ENCODE measurements around the gene PRADC1. TPM values are rescaled to one million over a fixed set of nuclear protein-coding genes. Genes with fewer than 3 reads are reported as not detected.

Gene PRADC1
- total RNA-seq, 1 experiment from 2014 or later = 12.9 TPM

DNA sequence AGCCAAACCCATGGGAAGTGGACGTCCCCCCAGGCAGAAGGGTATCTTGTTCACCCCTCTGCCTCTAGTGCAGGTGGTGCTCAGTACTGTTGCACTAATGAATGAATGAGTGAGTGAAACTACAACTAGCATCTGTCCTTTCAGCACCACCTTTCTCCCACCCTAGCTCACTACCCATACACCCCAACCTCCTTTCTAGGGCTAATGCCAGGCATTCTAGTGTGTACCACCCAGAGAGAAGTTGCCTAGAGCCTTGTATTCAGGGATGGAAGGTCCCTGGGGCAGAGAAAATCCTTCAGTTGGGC lies 23.5 kb upstream of the PRADC1 start (continued):
- TF ChIP-seq, protein P1, sequence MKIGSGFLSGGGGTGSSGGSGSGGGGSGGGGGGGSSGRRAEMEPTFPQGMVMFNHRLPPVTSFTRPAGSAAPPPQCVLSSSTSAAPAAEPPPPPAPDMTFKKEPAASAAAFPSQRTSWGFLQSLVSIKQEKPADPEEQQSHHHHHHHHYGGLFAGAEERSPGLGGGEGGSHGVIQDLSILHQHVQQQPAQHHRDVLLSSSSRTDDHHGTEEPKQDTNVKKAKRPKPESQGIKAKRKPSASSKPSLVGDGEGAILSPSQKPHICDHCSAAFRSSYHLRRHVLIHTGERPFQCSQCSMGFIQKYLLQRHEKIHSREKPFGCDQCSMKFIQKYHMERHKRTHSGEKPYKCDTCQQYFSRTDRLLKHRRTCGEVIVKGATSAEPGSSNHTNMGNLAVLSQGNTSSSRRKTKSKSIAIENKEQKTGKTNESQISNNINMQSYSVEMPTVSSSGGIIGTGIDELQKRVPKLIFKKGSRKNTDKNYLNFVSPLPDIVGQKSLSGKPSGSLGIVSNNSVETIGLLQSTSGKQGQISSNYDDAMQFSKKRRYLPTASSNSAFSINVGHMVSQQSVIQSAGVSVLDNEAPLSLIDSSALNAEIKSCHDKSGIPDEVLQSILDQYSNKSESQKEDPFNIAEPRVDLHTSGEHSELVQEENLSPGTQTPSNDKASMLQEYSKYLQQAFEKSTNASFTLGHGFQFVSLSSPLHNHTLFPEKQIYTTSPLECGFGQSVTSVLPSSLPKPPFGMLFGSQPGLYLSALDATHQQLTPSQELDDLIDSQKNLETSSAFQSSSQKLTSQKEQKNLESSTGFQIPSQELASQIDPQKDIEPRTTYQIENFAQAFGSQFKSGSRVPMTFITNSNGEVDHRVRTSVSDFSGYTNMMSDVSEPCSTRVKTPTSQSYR (CRISPR knock-in tag; IDR thresholded peaks at IDR 0.05) = no peak
- TF ChIP-seq, protein P2, sequence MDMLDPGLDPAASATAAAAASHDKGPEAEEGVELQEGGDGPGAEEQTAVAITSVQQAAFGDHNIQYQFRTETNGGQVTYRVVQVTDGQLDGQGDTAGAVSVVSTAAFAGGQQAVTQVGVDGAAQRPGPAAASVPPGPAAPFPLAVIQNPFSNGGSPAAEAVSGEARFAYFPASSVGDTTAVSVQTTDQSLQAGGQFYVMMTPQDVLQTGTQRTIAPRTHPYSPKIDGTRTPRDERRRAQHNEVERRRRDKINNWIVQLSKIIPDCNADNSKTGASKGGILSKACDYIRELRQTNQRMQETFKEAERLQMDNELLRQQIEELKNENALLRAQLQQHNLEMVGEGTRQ (CRISPR knock-in tag; IDR thresholded peaks at IDR 0.05) = no peak
- TF ChIP-seq ZNF219 (CRISPR knock-in tag; IDR thresholded peaks at IDR 0.05; ENCODE audit: borderline replicate concordance) = no peak
- TF ChIP-seq ZNF317 (CRISPR knock-in tag; IDR thresholded peaks at IDR 0.05; ENCODE audit: borderline replicate concordance, low read depth) = no peak
- no peak for TF ChIP-seq JUN (CRISPR knock-in tag; IDR thresholded peaks at IDR 0.05)

DNA sequence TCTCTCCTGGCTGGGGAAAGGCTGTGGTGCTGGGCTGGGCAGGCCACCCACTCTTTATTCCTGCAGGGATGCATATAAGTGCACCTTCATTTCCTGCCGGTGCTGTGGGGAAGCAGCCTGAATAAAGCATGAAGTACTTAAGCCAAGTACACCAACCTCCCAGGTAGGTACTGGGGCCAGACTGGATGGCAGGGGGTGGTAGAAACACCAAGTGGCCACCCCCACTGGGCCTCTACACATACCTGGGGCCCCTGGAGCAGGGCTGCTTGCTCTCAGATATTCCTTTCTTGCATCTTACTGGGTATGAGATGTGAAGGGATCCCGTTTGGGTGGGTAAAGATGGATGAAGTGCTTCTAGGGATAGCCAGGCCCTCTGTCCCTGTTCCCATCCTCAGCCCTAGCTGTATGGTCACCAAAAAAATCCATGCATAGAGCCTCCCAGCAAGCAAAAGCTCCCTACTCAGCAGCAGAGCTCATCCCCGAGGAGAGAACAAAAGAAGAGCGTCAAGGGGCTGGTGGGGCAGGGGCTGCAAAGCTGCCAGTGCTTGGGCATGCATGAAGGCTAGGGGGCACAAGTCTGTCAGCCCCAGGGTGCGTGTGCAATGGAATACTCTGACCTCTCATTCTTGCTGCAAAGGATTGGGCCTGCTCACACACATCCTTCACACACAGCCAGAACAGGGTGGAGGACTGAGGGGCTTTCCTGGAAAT lies 23.0 kb upstream of the PRADC1 start:
- TF ChIP-seq, protein P3, sequence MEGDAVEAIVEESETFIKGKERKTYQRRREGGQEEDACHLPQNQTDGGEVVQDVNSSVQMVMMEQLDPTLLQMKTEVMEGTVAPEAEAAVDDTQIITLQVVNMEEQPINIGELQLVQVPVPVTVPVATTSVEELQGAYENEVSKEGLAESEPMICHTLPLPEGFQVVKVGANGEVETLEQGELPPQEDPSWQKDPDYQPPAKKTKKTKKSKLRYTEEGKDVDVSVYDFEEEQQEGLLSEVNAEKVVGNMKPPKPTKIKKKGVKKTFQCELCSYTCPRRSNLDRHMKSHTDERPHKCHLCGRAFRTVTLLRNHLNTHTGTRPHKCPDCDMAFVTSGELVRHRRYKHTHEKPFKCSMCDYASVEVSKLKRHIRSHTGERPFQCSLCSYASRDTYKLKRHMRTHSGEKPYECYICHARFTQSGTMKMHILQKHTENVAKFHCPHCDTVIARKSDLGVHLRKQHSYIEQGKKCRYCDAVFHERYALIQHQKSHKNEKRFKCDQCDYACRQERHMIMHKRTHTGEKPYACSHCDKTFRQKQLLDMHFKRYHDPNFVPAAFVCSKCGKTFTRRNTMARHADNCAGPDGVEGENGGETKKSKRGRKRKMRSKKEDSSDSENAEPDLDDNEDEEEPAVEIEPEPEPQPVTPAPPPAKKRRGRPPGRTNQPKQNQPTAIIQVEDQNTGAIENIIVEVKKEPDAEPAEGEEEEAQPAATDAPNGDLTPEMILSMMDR (IDR thresholded peaks at IDR 0.05) = no peak
- TF ChIP-seq, protein P4, sequence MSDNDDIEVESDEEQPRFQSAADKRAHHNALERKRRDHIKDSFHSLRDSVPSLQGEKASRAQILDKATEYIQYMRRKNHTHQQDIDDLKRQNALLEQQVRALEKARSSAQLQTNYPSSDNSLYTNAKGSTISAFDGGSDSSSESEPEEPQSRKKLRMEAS (CRISPR knock-in tag; IDR thresholded peaks at IDR 0.05) = no peak
- TF ChIP-seq, protein P2 (CRISPR knock-in tag; IDR thresholded peaks at IDR 0.05) = no peak
- TF ChIP-seq CREM (CRISPR knock-in tag; IDR thresholded peaks at IDR 0.05) (no peak), JAZF1 (CRISPR knock-in tag; IDR thresholded peaks at IDR 0.05) (no peak), ELF4 (CRISPR knock-in tag; IDR thresholded peaks at IDR 0.05; ENCODE audit: low read depth) (no peak), GABPB1 (CRISPR knock-in tag; IDR thresholded peaks at IDR 0.05) (no peak), ZNF671 (CRISPR knock-in tag; IDR thresholded peaks at IDR 0.05) (no peak), NR3C1 (CRISPR knock-in tag; conservative IDR thresholded peaks at IDR 0.05; ENCODE audit: low read depth) (no peak), MXD4 (CRISPR knock-in tag; IDR thresholded peaks at IDR 0.05; ENCODE audit: borderline replicate concordance) (no peak), GTF2I (CRISPR knock-in tag; conservative IDR thresholded peaks at IDR 0.05) (no peak), SMAD4 (CRISPR knock-in tag; IDR thresholded peaks at IDR 0.05) (no peak)
- TF ChIP-seq, protein P5, sequence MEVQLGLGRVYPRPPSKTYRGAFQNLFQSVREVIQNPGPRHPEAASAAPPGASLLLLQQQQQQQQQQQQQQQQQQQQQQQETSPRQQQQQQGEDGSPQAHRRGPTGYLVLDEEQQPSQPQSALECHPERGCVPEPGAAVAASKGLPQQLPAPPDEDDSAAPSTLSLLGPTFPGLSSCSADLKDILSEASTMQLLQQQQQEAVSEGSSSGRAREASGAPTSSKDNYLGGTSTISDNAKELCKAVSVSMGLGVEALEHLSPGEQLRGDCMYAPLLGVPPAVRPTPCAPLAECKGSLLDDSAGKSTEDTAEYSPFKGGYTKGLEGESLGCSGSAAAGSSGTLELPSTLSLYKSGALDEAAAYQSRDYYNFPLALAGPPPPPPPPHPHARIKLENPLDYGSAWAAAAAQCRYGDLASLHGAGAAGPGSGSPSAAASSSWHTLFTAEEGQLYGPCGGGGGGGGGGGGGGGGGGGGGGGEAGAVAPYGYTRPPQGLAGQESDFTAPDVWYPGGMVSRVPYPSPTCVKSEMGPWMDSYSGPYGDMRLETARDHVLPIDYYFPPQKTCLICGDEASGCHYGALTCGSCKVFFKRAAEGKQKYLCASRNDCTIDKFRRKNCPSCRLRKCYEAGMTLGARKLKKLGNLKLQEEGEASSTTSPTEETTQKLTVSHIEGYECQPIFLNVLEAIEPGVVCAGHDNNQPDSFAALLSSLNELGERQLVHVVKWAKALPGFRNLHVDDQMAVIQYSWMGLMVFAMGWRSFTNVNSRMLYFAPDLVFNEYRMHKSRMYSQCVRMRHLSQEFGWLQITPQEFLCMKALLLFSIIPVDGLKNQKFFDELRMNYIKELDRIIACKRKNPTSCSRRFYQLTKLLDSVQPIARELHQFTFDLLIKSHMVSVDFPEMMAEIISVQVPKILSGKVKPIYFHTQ (CRISPR knock-in tag; IDR thresholded peaks at IDR 0.05) = no peak
- Mint-ChIP-seq H3K36me3 (peaks cover 30% of the 10 kb centered on the region), H3K27me3 (ENCODE audit: low read depth) (no peaks in the 10 kb centered on the region; the same call in 1 of the 2 replicates), H3K27ac (no peak overlapping the region), H3K9me3 (no peaks in the 10 kb centered on the region), H3K4me3 (no peak overlapping the region), H3K4me1 (peaks cover 11% of the 10 kb centered on the region)
- ATAC-seq (no peak; the same call in 1 of the 2 replicates), DNase-seq (ENCODE audit: low spot score) (no peak)
- ChIA-PET POLR2A (interaction anchor here (1.8 kb wide), 1 partner anchor 12 kb away, joined by 9 read pairs; no protein-coding TSS in a partner anchor), CTCF (interaction anchor here (0.9 to 2.2 kb wide), 7 partner anchors 17 to 283 kb away, joined by 3 to 5 read pairs (median 4); partner anchors contain the start of gene PRADC1)

All from WTC11 (cell line).